Measurements from ENCODE around the gene DOCK10.

The DOCK10 gene

DNA sequence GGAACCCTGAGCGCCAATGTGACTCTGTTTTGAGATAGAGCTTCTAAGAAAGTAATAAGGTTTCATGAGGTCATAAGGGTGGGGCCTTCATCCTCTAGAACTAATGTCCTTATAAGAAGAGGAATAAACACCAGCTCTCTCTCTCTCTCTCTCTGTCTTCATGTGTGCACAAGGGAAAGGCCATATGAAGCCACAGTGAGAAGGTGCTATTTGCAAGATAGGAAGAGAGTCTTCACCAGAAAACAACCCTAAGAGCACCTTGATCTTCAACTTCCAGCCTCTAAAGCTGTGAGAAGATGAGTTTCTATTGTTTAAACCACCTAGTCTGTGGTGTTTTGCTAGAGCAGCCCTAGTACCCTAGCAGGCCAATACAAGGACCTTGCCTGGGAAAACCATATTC, 55.8 kb downstream of the DOCK10 start:
- TF ChIP-seq, protein P1, sequence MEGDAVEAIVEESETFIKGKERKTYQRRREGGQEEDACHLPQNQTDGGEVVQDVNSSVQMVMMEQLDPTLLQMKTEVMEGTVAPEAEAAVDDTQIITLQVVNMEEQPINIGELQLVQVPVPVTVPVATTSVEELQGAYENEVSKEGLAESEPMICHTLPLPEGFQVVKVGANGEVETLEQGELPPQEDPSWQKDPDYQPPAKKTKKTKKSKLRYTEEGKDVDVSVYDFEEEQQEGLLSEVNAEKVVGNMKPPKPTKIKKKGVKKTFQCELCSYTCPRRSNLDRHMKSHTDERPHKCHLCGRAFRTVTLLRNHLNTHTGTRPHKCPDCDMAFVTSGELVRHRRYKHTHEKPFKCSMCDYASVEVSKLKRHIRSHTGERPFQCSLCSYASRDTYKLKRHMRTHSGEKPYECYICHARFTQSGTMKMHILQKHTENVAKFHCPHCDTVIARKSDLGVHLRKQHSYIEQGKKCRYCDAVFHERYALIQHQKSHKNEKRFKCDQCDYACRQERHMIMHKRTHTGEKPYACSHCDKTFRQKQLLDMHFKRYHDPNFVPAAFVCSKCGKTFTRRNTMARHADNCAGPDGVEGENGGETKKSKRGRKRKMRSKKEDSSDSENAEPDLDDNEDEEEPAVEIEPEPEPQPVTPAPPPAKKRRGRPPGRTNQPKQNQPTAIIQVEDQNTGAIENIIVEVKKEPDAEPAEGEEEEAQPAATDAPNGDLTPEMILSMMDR (IDR thresholded peaks at IDR 0.05; ENCODE audit: low read depth, low read length) = no peak
- no peak overlapping the region for H3K4me3 ChIP-seq (replicated peaks in 1 of 2; ENCODE audit: low read depth in 2 of 2, low read length in 2 of 2)
- no peak for DNase-seq (ENCODE audit: low read depth in 2 of 2)

DNA sequence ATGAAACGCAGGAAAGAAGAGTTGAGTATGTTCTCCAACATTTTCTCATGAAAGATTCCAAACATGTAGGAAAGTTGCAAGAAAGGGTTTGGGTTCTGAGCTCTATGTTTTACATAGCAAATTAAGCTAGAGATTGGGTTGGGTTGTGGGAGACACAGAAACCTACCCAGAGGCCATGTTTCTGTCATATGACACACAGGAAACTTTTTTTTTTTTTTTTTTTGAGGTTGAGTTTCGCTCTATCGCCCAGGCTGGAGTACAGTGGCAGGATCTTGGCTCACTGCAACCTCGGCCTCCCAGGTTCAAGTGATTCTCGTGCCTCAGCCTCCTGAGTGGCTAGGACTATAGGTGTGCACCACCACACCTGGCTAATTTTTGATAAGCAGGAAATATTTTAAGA, 57.6 kb downstream of the DOCK10 start:
- H3K4me3 ChIP-seq (replicated peaks in 1 of 2; ENCODE audit: low read depth in 2 of 2, low read length in 2 of 2) = no peak overlapping the region
- DNase-seq (ENCODE audit: low read depth in 2 of 2) = no peak
- TF ChIP-seq, protein P1 (IDR thresholded peaks at IDR 0.05; ENCODE audit: low read depth, low read length) = no peak

DNA sequence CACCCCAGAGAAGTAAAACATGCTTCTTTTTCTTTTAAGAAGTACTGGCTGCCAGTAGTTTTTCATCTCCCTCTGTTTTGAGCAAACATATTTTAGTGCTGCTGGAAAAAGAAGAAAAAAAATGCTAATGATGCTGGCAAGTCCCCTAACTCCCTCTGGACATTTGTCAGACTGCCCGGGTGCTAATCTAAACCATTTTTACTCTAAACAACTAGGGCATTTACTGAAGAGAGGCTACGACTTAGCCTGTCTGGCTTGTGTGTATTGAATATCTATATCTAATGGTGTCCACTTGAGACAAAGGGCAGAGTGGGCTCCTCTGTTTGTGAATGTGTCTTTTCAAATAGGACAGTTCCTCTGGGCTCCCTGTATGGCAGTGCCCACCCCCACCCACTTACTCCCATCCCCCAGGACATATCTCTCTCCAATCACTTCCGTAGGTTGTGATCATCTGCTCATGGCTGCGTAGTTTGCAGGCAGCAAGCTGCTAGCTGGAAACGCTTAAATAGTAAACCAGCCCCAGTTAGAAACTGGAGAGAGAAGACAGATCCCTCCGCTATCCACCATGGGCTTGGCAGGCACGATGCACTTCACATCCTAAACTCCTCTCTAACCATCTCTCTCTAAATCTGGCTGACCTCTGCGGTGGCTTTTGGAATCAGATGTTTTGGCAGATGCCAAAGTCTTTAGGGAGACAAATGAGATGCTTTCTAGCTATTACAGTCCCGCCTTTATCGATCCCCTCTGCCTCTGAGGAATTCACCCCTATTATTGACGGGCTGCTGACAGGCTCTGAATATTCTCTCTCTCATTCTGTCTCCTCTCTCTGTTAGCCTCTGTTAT, 58.3 kb downstream of the DOCK10 start:
- peak overlapping the region in 1 of 2 donors; percentile 29 for H3K4me3 ChIP-seq (replicated peaks in 1 of 2; ENCODE audit: low read depth in 2 of 2, low read length in 2 of 2)
- TF ChIP-seq, protein P1 (IDR thresholded peaks at IDR 0.05; ENCODE audit: low read depth, low read length) = no peak
- DNase-seq (ENCODE audit: low read depth in 2 of 2) = peak; percentile 49 to 65

DNA sequence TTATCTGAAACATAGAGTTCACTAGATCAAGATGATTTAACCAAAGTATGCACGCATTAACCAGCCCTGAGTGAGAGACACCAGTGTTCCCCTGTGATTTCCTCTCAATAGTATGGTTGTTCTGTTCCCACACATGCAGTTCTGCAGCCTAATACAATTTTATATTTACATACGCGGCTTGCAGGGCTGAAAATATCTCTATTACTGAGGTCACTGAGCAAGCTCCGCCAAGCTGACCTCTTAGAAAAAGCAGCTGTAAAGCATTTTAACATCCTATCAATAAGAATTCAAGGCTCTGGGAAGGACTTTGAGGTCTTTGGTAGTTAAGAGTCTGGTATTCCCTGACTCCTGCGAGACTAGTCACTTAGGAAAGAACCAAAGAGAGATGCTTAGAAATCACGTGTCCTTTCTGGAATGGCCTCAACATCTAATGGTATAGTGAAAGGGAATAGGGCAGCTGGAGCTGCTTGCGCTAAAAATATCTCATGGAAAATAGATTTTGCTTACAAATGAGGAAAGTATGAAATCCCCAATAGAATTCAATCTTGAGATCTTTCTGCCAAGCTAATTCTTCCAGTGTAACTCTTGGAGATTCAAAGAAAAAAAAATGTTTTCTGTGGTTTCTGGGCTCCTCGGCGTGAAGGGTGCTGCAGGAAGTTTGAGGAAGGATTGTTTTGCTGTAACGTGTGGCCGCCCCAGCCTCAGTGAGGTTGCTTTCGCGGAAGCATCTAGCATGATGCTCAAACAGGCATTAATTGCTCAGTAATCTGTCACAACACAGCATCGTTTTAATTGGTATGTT, 59.2 kb downstream of the DOCK10 start:
- DNase-seq (ENCODE audit: low read depth in 2 of 2) = peak; percentile 82 to 86
- TF ChIP-seq, protein P1 (IDR thresholded peaks at IDR 0.05; ENCODE audit: low read depth, low read length) = no peak
- peak overlapping the region; percentile 6 to 29 for H3K4me3 ChIP-seq (replicated peaks in 1 of 2; ENCODE audit: low read depth in 2 of 2, low read length in 2 of 2)

DNA sequence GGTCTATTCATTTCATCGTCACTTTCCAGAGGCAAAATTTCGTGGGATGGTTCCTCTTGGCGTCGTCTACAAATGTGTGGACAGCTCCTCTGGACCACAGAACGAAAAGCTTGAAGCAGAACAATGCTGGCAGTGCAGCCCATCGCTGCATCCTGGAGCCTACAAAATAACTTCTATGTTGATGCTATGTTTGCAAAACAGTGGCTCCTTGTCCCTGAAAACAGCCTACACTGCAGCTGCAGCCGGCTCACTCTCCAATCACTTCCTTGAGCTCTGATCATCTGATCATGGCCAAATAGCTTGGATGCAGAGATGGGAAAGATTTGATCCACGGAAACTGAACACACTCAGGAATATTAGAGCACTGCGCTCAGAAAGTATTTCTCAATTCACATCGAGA, 60.0 kb downstream of the DOCK10 start:
- peak; percentile 53 to 71 for DNase-seq (ENCODE audit: low read depth in 2 of 2)
- TF ChIP-seq, protein P1 (IDR thresholded peaks at IDR 0.05; ENCODE audit: low read depth, low read length) = no peak
- peak overlapping the region; percentile 25 to 29 for H3K4me3 ChIP-seq (replicated peaks in 1 of 2; ENCODE audit: low read depth in 2 of 2, low read length in 2 of 2)

DNA sequence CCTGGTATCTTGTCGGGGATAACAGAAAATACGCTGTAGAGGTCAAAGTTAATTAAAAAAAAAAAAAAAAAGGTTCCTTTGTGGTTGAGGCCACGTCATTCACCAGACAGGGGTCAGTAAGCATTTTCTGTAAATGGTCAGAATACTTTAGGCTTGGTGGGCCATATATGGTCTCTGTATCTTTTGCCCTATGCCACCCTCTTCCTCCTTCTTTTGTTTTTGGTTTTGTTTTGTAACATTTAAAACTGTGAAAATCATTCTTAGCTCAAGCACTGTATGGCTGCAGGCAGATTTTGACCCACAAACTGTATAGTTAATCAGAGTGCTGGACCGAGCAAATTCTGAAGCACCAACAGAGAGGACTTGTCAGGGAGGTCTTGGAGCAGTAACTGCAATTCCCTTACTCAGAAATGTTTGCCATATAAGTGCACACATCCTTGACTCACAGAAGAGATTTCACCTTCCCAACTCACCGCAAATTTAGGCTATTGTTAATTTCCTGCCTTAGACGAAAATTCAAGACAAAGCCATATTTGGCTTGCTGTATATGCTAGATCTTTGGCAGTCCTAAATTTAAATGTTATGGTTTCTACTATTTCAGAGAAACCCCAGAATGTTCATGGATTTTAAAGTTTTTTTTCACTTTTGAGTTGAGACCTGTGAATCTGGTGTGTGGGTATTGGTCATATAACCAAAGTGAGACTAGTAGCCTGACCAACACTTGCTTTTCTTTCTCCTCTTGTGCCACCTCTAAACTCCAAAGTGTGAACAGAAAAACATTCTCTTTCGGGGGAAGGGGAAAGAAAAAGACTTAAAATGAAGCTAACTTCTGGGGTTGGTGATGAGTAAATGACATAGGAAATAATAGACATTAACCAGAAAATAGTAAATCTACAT, 65.4 kb downstream of the DOCK10 start:
- TF ChIP-seq, protein P1 (IDR thresholded peaks at IDR 0.05; ENCODE audit: low read depth, low read length) = no peak
- H3K4me3 ChIP-seq (replicated peaks in 1 of 2; ENCODE audit: low read depth in 2 of 2, low read length in 2 of 2) = no peak overlapping the region
- DNase-seq (ENCODE audit: low read depth in 2 of 2) = no peak

All from cardiac fibroblast (primary cell).